HL-60 (cell line): ENCODE measurements around the gene STX8.

Experiments
- CTCF ChIP-seq: IDR thresholded peaks from one replicate; pipeline ENCODE4 v1.5.1; 2011; ENCODE audit warnings: low read length, control low read depth, inconsistent platforms; ENCODE audit not compliant: insufficient read depth
- REST ChIP-seq: IDR thresholded peaks from 2 replicates; pipeline ENCODE4 v1.6.1; 2012; ENCODE audit warnings: low read depth; ENCODE audit not compliant: insufficient replicate concordance
- SPI1 ChIP-seq: IDR thresholded peaks from 2 replicates; pipeline ENCODE4 v1.6.1; 2012; ENCODE audit warnings: low read depth, mild to moderate bottlenecking, borderline replicate concordance

GRCh38 chr17:9266697-9267117 is 308.9 kb downstream of the STX8 start:
- TF ChIP-seq CTCF (no peak), REST (no peak), SPI1 (no peak)
